ENCODE results near the gene KIAA1755.

DNA sequence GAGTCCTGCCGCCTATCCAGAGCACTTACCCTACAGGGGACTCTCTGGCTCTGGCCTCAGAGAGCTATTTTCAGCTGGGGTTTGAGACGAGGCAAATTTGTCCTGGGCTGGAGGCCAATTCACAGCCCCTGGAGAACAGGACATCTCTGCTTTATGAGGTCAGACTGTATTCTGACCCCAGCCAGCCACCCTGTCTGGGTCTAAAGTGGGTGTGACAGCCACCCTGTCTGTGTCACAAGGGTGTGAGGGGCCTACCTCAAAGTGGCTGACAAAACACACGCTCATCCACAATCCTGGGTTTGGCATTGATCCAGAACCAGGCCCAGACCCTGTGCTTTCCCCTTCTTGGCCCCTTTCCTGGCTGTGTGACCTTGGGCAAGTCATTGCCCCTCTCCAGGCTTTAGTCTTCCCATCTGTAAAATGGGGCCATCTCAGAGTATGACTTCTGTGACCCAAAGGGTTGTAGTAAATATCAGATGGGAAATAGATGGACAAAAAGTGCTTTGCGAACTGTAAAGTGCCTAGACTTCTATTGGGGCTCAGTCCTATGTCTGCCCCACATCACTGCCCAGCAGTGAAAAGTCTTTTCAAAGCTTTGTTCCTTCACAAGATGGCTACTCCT lies 51.4 kb downstream of the KIAA1755 start:
- no peak for TF ChIP-seq POLR2A (IDR thresholded peaks at IDR 0.05)
- TF ChIP-seq, protein P1, sequence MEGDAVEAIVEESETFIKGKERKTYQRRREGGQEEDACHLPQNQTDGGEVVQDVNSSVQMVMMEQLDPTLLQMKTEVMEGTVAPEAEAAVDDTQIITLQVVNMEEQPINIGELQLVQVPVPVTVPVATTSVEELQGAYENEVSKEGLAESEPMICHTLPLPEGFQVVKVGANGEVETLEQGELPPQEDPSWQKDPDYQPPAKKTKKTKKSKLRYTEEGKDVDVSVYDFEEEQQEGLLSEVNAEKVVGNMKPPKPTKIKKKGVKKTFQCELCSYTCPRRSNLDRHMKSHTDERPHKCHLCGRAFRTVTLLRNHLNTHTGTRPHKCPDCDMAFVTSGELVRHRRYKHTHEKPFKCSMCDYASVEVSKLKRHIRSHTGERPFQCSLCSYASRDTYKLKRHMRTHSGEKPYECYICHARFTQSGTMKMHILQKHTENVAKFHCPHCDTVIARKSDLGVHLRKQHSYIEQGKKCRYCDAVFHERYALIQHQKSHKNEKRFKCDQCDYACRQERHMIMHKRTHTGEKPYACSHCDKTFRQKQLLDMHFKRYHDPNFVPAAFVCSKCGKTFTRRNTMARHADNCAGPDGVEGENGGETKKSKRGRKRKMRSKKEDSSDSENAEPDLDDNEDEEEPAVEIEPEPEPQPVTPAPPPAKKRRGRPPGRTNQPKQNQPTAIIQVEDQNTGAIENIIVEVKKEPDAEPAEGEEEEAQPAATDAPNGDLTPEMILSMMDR (IDR thresholded peaks at IDR 0.05 in 4 of 5, conservative IDR thresholded peaks at IDR 0.05 in 1 of 5), result no peak

Data from gastrocnemius medialis (tissue), 4 donors.